HG03439 (cell line): Measurements from ENCODE around the gene FAM3A.

Source experiments
- ATAC-seq: cut with Tn5 transposase; IDR thresholded peaks from one replicate; pipeline ENCODE4 v1.9.1; 2021; ENCODE audit warnings: mild to moderate bottlenecking, moderate library complexity; ENCODE audit not compliant: unreplicated experiment

Gene FAM3A

GRCh38 chrX:154464806-154465365, 51.1 kb downstream of the FAM3A start:
- ATAC-seq: no peak

GRCh38 chrX:154463611-154464220, 52.3 kb downstream of the FAM3A start:
- no peak for ATAC-seq

- no peak for ATAC-seq
Measured at GRCh38 chrX:154462396-154462795, 53.6 kb downstream of the FAM3A start.

- no peak for ATAC-seq
Measured at GRCh38 chrX:154460326-154460725, 55.7 kb downstream of the FAM3A start.

GRCh38 chrX:154459832-154460231, 56.2 kb downstream of the FAM3A start:
- ATAC-seq: no peak

GRCh38 chrX:154458954-154459778, 56.9 kb downstream of the FAM3A start:
- no peak for ATAC-seq

GRCh38 chrX:154458116-154458953, 57.7 kb downstream of the FAM3A start, which contains the start of gene PLXNA3:
Gene PLXNA3, plus strand, starts transcription at chrX:154458281. Its CDS starts 1,903 bp downstream, at chrX:154460184.
- ATAC-seq: peak; percentile 69

- peak; percentile 57 for ATAC-seq
Measured at GRCh38 chrX:154457491-154458115, 58.4 kb downstream of the FAM3A start.
